IMR-90 (cell line): ENCODE data around the gene TMEM114. TPM values are rescaled to one million over a fixed set of nuclear protein-coding genes. Genes with fewer than 3 reads are reported as not detected.
A peak's percentile ranks its signal among the peaks of the same experiment; 100 is the strongest.

ENCODE experiments used
- ATAC-seq: fragments of 200-7000 bp; cut with Tn5 transposase; 2 replicates; pipeline ENCODE4 v1.9.1; 2020; ENCODE audit warnings: low read depth, mild to moderate bottlenecking, moderate library complexity
- BruUV-seq: library from RNA; stranded (reverse); fragments of 400-500 nt; replicated peaks from 2 replicates; lab custom pipeline; 2021; lab: Mats Ljungman, UMichigan
- CTCF ChIA-PET: fragments of 300-600 bp; formaldehyde crosslinking; extraction: SDS; loops from one replicate; lab custom pipeline; 2021; ENCODE audit warnings: antibody characterized with exemption; lab: Yijun Ruan, JAX
- POLR2A ChIA-PET: fragments of 300-600 bp; sonication (Branson Sonifier 250); formaldehyde crosslinking; loops from one replicate; lab custom pipeline; 2022; ENCODE audit warnings: antibody characterized with exemption; ENCODE audit not compliant: unreplicated experiment; lab: Charles Lee
- DNase-seq: peaks from one replicate; pipeline ENCODE4 v3.0.0; 2013
- H2AFZ ChIP-seq: replicated peaks from 2 replicates; pipeline ENCODE3; 2013; ENCODE audit warnings: low read length, mild to moderate bottlenecking; ENCODE audit not compliant: poor library complexity
- H2AK5ac ChIP-seq: 2 replicates; pipeline ENCODE4 v1.6.1; 2013; ENCODE audit warnings: low read depth, low read length, inconsistent platforms
- H2AK9ac ChIP-seq: replicated peaks from 2 replicates; pipeline ENCODE3; 2013; ENCODE audit warnings: mild to moderate bottlenecking, low read depth, low read length, moderate library complexity; ENCODE audit not compliant: poor library complexity
- H2BK120ac ChIP-seq: 2 replicates; pipeline ENCODE4 v1.6.1; 2013; ENCODE audit warnings: low read depth, low read length, inconsistent platforms
- H2BK15ac ChIP-seq: 3 replicates; pipeline ENCODE4 v1.6.1; 2013; ENCODE audit warnings: low read depth, low read length, inconsistent platforms
- H2BK20ac ChIP-seq: 2 replicates; pipeline ENCODE4 v1.6.1; 2013; ENCODE audit warnings: low read depth, mild to moderate bottlenecking, inconsistent platforms, low read length, moderate library complexity
- H2BK5ac ChIP-seq: 2 replicates; pipeline ENCODE4 v1.6.1; 2013; ENCODE audit warnings: mild to moderate bottlenecking, low read depth, low read length, inconsistent platforms; ENCODE audit not compliant: poor library complexity, severe bottlenecking
- H3K14ac ChIP-seq: replicated peaks from 2 replicates; pipeline ENCODE4 v1.6.1; 2013; ENCODE audit warnings: low read depth, low read length, inconsistent platforms
- H3K18ac ChIP-seq: 2 replicates; pipeline ENCODE4 v1.6.1; 2013; ENCODE audit warnings: low read depth, low read length, control low read depth
- H3K23ac ChIP-seq: 2 replicates; pipeline ENCODE4 v1.6.1; 2013; ENCODE audit warnings: low read depth, low read length, inconsistent platforms
- H3K27ac ChIP-seq: 2 replicates; pipeline ENCODE4 v1.5.1; 2013; ENCODE audit warnings: mild to moderate bottlenecking, control low read depth, low read length; ENCODE audit not compliant: insufficient read depth
- H3K27me3 ChIP-seq: 2 replicates; pipeline ENCODE4 v1.6.1; 2013; ENCODE audit warnings: low read length; ENCODE audit not compliant: control insufficient read depth, insufficient read depth
- H3K36me3 ChIP-seq: 2 replicates; pipeline ENCODE4 v1.6.1; 2013; ENCODE audit warnings: low read length, mixed read lengths; ENCODE audit not compliant: control insufficient read depth, insufficient read depth
- H3K4ac ChIP-seq: 2 replicates; pipeline ENCODE4 v1.6.1; 2013; ENCODE audit warnings: low read depth, low read length, inconsistent platforms
- H3K4me1 ChIP-seq: 2 replicates; pipeline ENCODE4 v1.6.1; 2013; ENCODE audit warnings: low read length, mixed read lengths; ENCODE audit not compliant: control insufficient read depth, insufficient read depth
- H3K4me2 ChIP-seq: 2 replicates; pipeline ENCODE4 v1.6.1; 2013; ENCODE audit warnings: low read depth, mild to moderate bottlenecking, control low read depth, low read length, moderate library complexity
- H3K4me3 ChIP-seq: 2 replicates; pipeline ENCODE4 v1.5.1; 2013; ENCODE audit warnings: low read depth, mild to moderate bottlenecking, control low read depth, low read length, moderate library complexity; ENCODE audit not compliant: insufficient read depth
- H3K56ac ChIP-seq: 2 replicates; pipeline ENCODE4 v1.6.1; 2013; ENCODE audit warnings: low read length, inconsistent platforms; ENCODE audit not compliant: insufficient read depth; ENCODE audit errors: extremely low read depth
- H3K79me1 ChIP-seq, 2 experiments: 2 replicates each; pipeline ENCODE4 v1.6.1; 2013; ENCODE audit warnings: low read length in 2 of 2, inconsistent platforms in 1 of 2, low read depth in 1 of 2
- H3K9ac ChIP-seq: 2 replicates; pipeline ENCODE4 v1.6.1; 2013; ENCODE audit warnings: low read depth, low read length, control low read depth
- H3K9me1 ChIP-seq: 2 replicates; pipeline ENCODE4 v1.6.1; 2013; ENCODE audit warnings: low read length, inconsistent platforms; ENCODE audit not compliant: insufficient read depth
- H3K9me3 ChIP-seq: 2 replicates; pipeline ENCODE4 v1.6.1; 2013; ENCODE audit warnings: low read length; ENCODE audit not compliant: control insufficient read depth, insufficient read depth
- H4K20me1 ChIP-seq: 2 replicates; pipeline ENCODE4 v1.6.1; 2013; ENCODE audit warnings: low read length, inconsistent platforms; ENCODE audit not compliant: insufficient read depth
- H4K5ac ChIP-seq: 2 replicates; pipeline ENCODE4 v1.6.1; 2013; ENCODE audit warnings: mild to moderate bottlenecking, low read depth, low read length, control low read depth
- H4K8ac ChIP-seq, 2 experiments: 2 replicates each; pipeline ENCODE4 v1.6.1; 2013; ENCODE audit warnings: low read depth in 2 of 2, low read length in 2 of 2, control low read depth in 1 of 2, inconsistent platforms in 1 of 2
- H4K91ac ChIP-seq: 2 replicates; pipeline ENCODE4 v1.6.1; 2013; ENCODE audit warnings: low read depth, low read length, inconsistent platforms; ENCODE audit not compliant: insufficient read depth
- BHLHE40 ChIP-seq: fragments of 150-350 bp; IDR thresholded peaks from 2 replicates; pipeline ENCODE4 v1.6.1; 2016; ENCODE audit warnings: mild to moderate bottlenecking, low read depth, low read length
- CEBPB ChIP-seq: IDR thresholded peaks from 2 replicates; pipeline ENCODE4 v1.6.1; 2012; ENCODE audit warnings: low read depth, low read length, improper control_type of control experiment
- CTCF ChIP-seq: conservative IDR thresholded peaks from 2 replicates; pipeline ENCODE4 v1.5.1; 2012; ENCODE audit warnings: mild to moderate bottlenecking, low read depth, low read length, improper control_type of control experiment
- FOS ChIP-seq: fragments of 150-350 bp; IDR thresholded peaks from 2 replicates; pipeline ENCODE4 v1.6.1; 2016; ENCODE audit warnings: low read depth, low read length
- MAFK ChIP-seq: IDR thresholded peaks from 2 replicates; pipeline ENCODE4 v1.6.1; 2012; ENCODE audit warnings: low read depth, low read length, improper control_type of control experiment
- MAZ ChIP-seq: IDR thresholded peaks from 2 replicates; pipeline ENCODE4 v1.6.1; 2012; ENCODE audit warnings: low read depth, mild to moderate bottlenecking, low read length, improper control_type of control experiment, moderate library complexity, borderline replicate concordance
- MXI1 ChIP-seq: IDR thresholded peaks from 2 replicates; pipeline ENCODE4 v1.6.1; 2012; ENCODE audit warnings: low read depth, mild to moderate bottlenecking, low read length, moderate library complexity, borderline replicate concordance
- NFE2L2 ChIP-seq: fragments of 150-350 bp; IDR thresholded peaks from 2 replicates; pipeline ENCODE4 v1.6.1; 2016; ENCODE audit warnings: low read depth, mild to moderate bottlenecking, low read length
- POLR2A ChIP-seq: IDR thresholded peaks from 2 replicates; pipeline ENCODE4 v1.6.1; 2012; ENCODE audit warnings: mild to moderate bottlenecking, low read depth, low read length
- RAD21 ChIP-seq: IDR thresholded peaks from 2 replicates; pipeline ENCODE4 v1.6.1; 2012; ENCODE audit warnings: low read length, improper control_type of control experiment
- RCOR1 ChIP-seq: IDR thresholded peaks from 2 replicates; pipeline ENCODE4 v1.6.1; 2012; ENCODE audit warnings: mild to moderate bottlenecking, low read length, improper control_type of control experiment; ENCODE audit not compliant: insufficient replicate concordance
- WGBS, 2 experiments: methylation state at CpG; one replicate each; pipeline versions ENCODE4 v1.1.5 to v1.1.7; 2013; ENCODE audit warnings: missing lambda C conversion rate in 2 of 2; ENCODE audit not compliant: insufficient read length in 1 of 2; ENCODE audit errors: extremely low coverage in 2 of 2; 5-methylcytosine and 5-hydroxymethylcytosine counted together
- dilution Hi-C: fragments of 300-500 bp; cut with HindIII; formaldehyde crosslinking; loops from one replicate; pipeline ENCODE4 v1.14.3; 2018; ENCODE audit warnings: low sequenced_read_pairs; ENCODE audit not compliant: unreplicated experiment
- in situ Hi-C: fragments of 300-500 bp; cut with MboI; formaldehyde crosslinking; loops from 3 replicates; pipeline ENCODE4 v1.14.3; 2019; ENCODE audit warnings: low sequenced_read_pairs, inconsistent platforms, mixed read lengths
- intact Hi-C: fragments of 100-400 bp; cut with micrococcal nuclease; formaldehyde crosslinking; loops from 2 replicates; pipeline ENCODE4 v1.10.0; 2022
- polyA plus RNA-seq, 3 experiments: library from polyadenylated mRNA; depleted of rRNA; stranded (reverse); fragments of >200 nt; gene quantifications; 2 replicates each; pipeline ENCODE4 v1.2.3, GENCODE V29; 2012; ENCODE audit warnings: low replicate concordance in 1 of 3
- total RNA-seq: library from RNA; depleted of rRNA; stranded (reverse); fragments of >200 nt; gene quantifications from 2 replicates; pipeline ENCODE4 v1.2.3, GENCODE V29; 2012
- TF ChIP-seq, protein P1 (sequence below): fragments of 150-350 bp; IDR thresholded peaks from 2 replicates; pipeline ENCODE4 v1.6.1; 2016; ENCODE audit warnings: low read depth, mild to moderate bottlenecking, low read length, moderate library complexity, borderline replicate concordance
- TF ChIP-seq, protein P2 (sequence below): fragments of 150-350 bp; IDR thresholded peaks from 2 replicates; pipeline ENCODE4 v1.6.1; 2017; ENCODE audit warnings: mild to moderate bottlenecking, antibody characterized with exemption, low read length, low read depth

TMEM114 gene
- total and polyA plus RNA-seq, 2 of the 4 experiments (the other 2 are of a cell fraction) = not detected

DNA sequence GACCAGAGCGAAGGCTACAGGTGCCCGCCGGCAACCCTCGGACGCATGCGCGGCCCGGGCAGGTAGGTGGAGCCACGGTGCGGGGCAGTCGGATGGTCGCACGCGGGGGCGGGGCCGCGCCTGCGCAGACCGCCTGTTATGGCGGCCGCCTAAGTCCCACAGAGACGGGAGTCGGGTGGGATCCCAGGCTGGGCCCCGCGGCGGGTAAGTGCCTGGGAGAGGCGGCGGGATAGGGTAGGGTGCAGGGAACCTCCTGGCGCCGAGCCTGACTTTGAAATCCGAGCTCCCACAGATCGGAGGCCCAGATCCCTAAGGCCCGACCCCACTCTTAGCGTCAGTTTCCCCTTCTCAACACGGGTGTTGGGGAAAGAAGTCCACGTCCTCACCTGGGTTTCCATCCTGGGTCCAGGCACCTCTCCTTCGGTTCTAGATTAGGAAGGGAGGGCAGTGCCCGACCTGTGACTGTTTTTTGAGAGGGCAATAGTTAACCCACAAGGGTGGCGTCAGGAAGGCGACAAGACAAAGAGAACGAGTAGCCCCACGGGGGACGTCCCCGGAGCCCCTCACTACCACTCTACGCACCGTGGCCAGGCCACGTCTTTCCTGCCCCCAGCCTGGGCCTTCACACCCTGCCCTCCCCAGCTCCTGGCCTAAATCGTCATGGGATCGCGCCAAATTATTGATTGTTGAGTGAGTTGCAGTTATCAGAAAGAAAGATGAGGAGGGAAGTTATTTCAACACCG is 31.4 kb upstream of the TMEM114 start, which contains the start of gene METTL22:
TSS of gene METTL22 (plus strand) at position 127 of the 743 bp plus-strand sequence. CDS start 3,968 bp downstream, outside the sequence.
- in situ Hi-C loops = no loop called here

More for the DNA sequence above, 31.4 kb upstream of the TMEM114 start, which contains the start of gene METTL22:
- H2AK9ac ChIP-seq = peak within 1 kb of the TSS; percentile 59
- TF ChIP-seq, protein P1, sequence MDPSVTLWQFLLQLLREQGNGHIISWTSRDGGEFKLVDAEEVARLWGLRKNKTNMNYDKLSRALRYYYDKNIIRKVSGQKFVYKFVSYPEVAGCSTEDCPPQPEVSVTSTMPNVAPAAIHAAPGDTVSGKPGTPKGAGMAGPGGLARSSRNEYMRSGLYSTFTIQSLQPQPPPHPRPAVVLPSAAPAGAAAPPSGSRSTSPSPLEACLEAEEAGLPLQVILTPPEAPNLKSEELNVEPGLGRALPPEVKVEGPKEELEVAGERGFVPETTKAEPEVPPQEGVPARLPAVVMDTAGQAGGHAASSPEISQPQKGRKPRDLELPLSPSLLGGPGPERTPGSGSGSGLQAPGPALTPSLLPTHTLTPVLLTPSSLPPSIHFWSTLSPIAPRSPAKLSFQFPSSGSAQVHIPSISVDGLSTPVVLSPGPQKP = no peak
- TF ChIP-seq CTCF = no peak
- peak; percentile 52; the same call in 1 of the 2 replicates for TF ChIP-seq CEBPB
- TF ChIP-seq RAD21 = no peak
- peak; percentile 51; the same call in 1 of the 2 replicates for TF ChIP-seq MAZ
- TF ChIP-seq RCOR1 = no peak
- no peak for TF ChIP-seq BHLHE40
- no peak for TF ChIP-seq MAFK
- TF ChIP-seq POLR2A = peak; percentile 80
- no peak for TF ChIP-seq FOS
- TF ChIP-seq, protein P2, sequence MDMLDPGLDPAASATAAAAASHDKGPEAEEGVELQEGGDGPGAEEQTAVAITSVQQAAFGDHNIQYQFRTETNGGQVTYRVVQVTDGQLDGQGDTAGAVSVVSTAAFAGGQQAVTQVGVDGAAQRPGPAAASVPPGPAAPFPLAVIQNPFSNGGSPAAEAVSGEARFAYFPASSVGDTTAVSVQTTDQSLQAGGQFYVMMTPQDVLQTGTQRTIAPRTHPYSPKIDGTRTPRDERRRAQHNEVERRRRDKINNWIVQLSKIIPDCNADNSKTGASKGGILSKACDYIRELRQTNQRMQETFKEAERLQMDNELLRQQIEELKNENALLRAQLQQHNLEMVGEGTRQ = no peak
- peak; percentile 5; the same call in 1 of the 2 replicates for TF ChIP-seq MXI1
- TF ChIP-seq NFE2L2 = no peak
- POLR2A ChIA-PET = no interaction called here
- peaks cover 3% of the 10 kb centered on the region; the same call in 1 of the 2 replicates for H3K9me1 ChIP-seq
- H4K8ac ChIP-seq = peak within 1 kb of the TSS; percentile 98 to 99
- no TSS peak for BruUV-seq
- peak within 1 kb of the TSS; percentile 90 for H3K4ac ChIP-seq
- peak within 1 kb of the TSS; percentile 58 for H2BK5ac ChIP-seq
- H3K36me3 ChIP-seq = peaks cover 12% of the 10 kb centered on the region
- peak within 1 kb of the TSS; percentile 74 for H3K23ac ChIP-seq
- H4K91ac ChIP-seq = peak within 1 kb of the TSS; percentile 93
- peaks cover 2% of the 10 kb centered on the region; the same call in 1 of the 2 replicates for H3K27me3 ChIP-seq
- H3K27ac ChIP-seq = peak within 1 kb of the TSS; percentile 92
- no peak within 1 kb of the TSS for H2BK15ac ChIP-seq
- peak within 1 kb of the TSS; percentile 88 for H3K4me2 ChIP-seq
- peaks cover 12 to 41% of the 10 kb centered on the region in 2 experiments for H3K79me1 ChIP-seq
- peaks cover 3% of the 10 kb centered on the region; the same call in 1 of the 2 replicates for H4K20me1 ChIP-seq
- no peak within 1 kb of the TSS for H2BK120ac ChIP-seq
- peak within 1 kb of the TSS; percentile 49; the same call in 1 of the 2 replicates for H2AK5ac ChIP-seq
- H3K56ac ChIP-seq = peak within 1 kb of the TSS; percentile 94
- WGBS, 2 experiments = 0% methylated on average over 8 of the region's 51 CpGs; no CpG with 5 or more reads in 1 of the 2 experiments
- H3K18ac ChIP-seq = peak within 1 kb of the TSS; percentile 40
- peak within 1 kb of the TSS; percentile 91 for H3K4me3 ChIP-seq
- CTCF ChIA-PET = no interaction called here
- DNase-seq = peak; percentile 80
- peak within 1 kb of the TSS; percentile 86 for H4K5ac ChIP-seq
- ATAC-seq = peak; percentile 99
- intact Hi-C loops (loop anchor here (1.0 kb wide), 1 partner anchor 54 kb away; no protein-coding TSS in a partner anchor), dilution Hi-C loops (no loop called here)
- no peaks in the 10 kb centered on the region for H3K9me3 ChIP-seq
- H2AFZ ChIP-seq = peak within 1 kb of the TSS; percentile 98
- no peak within 1 kb of the TSS for H2BK20ac ChIP-seq
- peak within 1 kb of the TSS; percentile 92 for H3K14ac ChIP-seq
- peak within 1 kb of the TSS; percentile 98 for H3K9ac ChIP-seq
- H3K4me1 ChIP-seq = no peaks in the 10 kb centered on the region
